ENCODE data around the gene RPL18A. TPM values are rescaled to one million over a fixed set of nuclear protein-coding genes. Genes with fewer than 3 reads are reported as not detected.

Gene RPL18A
- total RNA-seq, 1 donor from 2014 or later = 1,378 TPM

- ATAC-seq (peak in 1 of 2 donors; percentile 11), DNase-seq (no peak)
- no peaks in the 10 kb centered on the region for H3K36me3 ChIP-seq
- no peaks in the 10 kb centered on the region for H3K9me3 ChIP-seq
- no peak within 1 kb of the TSS for H3K4me3 ChIP-seq
- H3K27ac ChIP-seq = no peak within 1 kb of the TSS
- TF ChIP-seq CTCF (IDR thresholded peaks at IDR 0.05) = no peak
- no peaks in the 10 kb centered on the region for H3K4me1 ChIP-seq
- intact Hi-C loops (cut with DNase I) = no loop called here
- H3K27me3 ChIP-seq (ENCODE audit: low read depth) = peaks cover 12% of the 10 kb centered on the region
Observed at GRCh38 chr19:17821190-17821589, 38.5 kb upstream of the RPL18A start, which contains the start of gene INSL3. TSS of gene INSL3 (minus strand) at chr19:17821519. CDS start at chr19:17821506, 13 bp downstream.

DNA sequence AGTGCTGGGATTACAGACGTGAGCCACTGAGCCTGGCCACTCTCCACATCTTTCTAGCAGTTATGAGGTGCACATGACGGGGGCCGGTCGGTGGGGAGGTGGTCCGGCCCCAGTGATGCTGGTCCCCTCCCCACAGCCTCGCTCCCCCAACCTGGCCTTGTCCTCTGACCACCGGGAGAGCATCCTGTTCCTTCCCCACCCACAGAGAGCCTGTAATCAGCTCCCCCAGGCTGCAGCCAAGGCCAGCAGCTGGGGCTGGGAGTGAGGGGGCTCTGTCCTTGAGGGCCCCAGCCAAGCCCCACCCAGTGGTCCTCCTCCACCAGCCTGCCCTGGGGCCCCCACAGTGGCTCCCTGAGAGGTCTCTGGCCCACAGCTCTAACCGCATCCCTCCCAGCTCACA lies 35.4 kb upstream of the RPL18A start:
- TF ChIP-seq CTCF (IDR thresholded peaks at IDR 0.05) = no peak
- Histone ChIP-seq H3K9me3 (no peaks in the 10 kb centered on the region), H3K4me1 (no peaks in the 10 kb centered on the region), H3K27me3 (ENCODE audit: low read depth) (peaks cover 12% of the 10 kb centered on the region), H3K27ac (no peak overlapping the region), H3K36me3 (no peaks in the 10 kb centered on the region), H3K4me3 (no peak overlapping the region)
- intact Hi-C loops (cut with DNase I) = no loop called here
- no peak for DNase-seq
- ATAC-seq = no peak

DNA sequence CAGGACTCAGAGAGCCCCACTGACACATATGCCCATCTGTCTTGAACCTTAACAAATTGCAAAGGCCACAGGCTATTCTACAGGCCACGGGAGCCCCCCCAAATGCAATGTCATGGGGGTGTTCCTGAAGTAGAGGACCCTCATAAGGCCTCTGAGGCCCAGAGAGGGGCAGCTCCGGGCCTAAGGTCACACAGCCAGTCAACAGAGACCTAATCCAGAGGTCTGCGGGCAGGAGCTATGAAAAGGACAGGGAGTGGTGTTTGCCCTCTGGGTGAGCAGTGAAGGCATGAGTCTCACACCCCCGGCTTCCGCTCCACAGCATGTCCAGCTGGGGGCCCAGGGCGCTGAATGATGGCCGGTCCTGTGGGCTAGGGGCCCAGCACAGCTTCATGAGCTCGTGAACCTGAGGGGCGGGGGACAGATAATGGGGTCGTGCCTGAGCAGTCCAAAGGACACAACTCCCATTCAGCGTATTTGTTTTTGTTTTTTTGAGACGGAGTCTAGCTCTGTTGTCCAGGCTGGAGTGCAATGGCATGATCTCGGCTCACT lies 33.1 kb upstream of the RPL18A start:
- intact Hi-C loops (cut with DNase I) = no loop called here
- Histone ChIP-seq H3K4me3 (no peak overlapping the region), H3K4me1 (peaks cover 6% of the 10 kb centered on the region), H3K27ac (no peak overlapping the region), H3K27me3 (ENCODE audit: low read depth) (peaks cover 22% of the 10 kb centered on the region), H3K9me3 (no peaks in the 10 kb centered on the region), H3K36me3 (peaks cover 5% of the 10 kb centered on the region)
- no peak for TF ChIP-seq CTCF (IDR thresholded peaks at IDR 0.05)
- ATAC-seq (no peak), DNase-seq (no peak)

GRCh38 chr19:17829855-17830566 lies 29.7 kb upstream of the RPL18A start:
- Histone ChIP-seq H3K4me3 (peak overlapping the region; percentile 19), H3K27ac (no peak overlapping the region), H3K9me3 (no peaks in the 10 kb centered on the region), H3K27me3 (ENCODE audit: low read depth) (peaks cover 14% of the 10 kb centered on the region), H3K4me1 (peaks cover 6% of the 10 kb centered on the region), H3K36me3 (peaks cover 21% of the 10 kb centered on the region)
- peak; percentile 9 to 16 for ATAC-seq
- no peak for TF ChIP-seq CTCF (IDR thresholded peaks at IDR 0.05)
- no peak for DNase-seq
- intact Hi-C loops (cut with DNase I) = no loop called here

DNA sequence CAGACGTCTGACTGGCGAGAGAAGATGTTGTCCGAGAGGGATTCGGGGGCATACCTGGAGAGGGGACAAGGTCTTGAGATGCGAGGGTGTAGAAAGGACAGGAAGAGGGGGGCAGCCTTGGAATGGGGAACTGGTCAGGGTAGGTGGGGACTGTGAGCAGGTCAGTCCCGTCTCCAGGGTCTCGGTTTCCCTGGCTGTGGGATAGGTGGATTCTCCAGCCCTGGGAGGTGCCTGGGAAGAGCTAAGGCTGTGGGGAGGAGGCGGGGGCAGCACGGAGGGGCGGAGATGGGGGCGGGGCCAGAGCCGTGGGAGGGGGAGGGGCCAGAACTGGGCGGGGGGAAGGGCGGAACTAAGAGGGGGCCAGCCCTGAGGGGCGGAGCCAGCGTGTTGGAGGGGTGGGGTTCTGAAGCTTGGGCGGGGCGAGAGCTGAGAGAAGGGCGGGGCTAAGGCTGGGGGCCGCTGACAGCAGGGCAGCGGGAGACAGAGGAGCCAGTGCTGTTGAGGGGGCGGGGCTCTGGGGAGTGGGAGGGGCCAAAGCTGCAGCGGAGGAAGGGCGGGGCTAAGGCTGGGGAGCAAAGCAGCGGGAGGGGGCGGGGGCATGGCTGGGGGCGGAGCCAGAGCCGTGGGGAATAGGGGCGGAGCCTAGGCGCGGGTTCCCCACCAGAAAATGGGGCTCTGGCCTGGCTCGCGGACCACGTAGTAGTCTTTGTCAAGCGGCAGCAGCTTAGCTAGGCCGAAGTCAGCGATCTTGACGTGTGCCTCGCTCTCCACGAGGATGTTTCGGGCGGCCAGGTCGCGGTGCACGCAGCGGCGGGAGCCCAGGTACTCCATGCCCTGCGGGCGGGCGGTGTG lies 28.9 kb upstream of the RPL18A start:
- intact Hi-C loops (cut with DNase I) = no loop called here
- peaks cover 6% of the 10 kb centered on the region for H3K4me1 ChIP-seq
- peaks cover 11% of the 10 kb centered on the region for H3K27me3 ChIP-seq (ENCODE audit: low read depth)
- H3K4me3 ChIP-seq = peak overlapping the region; percentile 19
- DNase-seq (peak; percentile 56), ATAC-seq (peak; percentile 59 to 87)
- H3K27ac ChIP-seq = no peak overlapping the region
- no peak for TF ChIP-seq CTCF (IDR thresholded peaks at IDR 0.05)
- no peaks in the 10 kb centered on the region for H3K9me3 ChIP-seq
- H3K36me3 ChIP-seq = peaks cover 23% of the 10 kb centered on the region
